ENCODE results near the gene FBXL22. TPM values are rescaled to one million over a fixed set of nuclear protein-coding genes. Genes with fewer than 3 reads are reported as not detected.
A peak's percentile ranks its signal among the peaks of the same experiment; 100 is the strongest.

The FBXL22 gene
- total RNA-seq, 3 donors from 2014 or later (not counting 1 experiment from before 2014, with no cell fraction given) = 0.33 to 2.3 (median 0.65) TPM

- peaks cover 21% of the 10 kb centered on the region for H3K36me3 Mint-ChIP-seq
- no CpG with 5 or more reads among the region's 1 CpG for WGBS (ENCODE audit: insufficient coverage)
- intact Hi-C loops (cut with micrococcal nuclease) = loop anchor here (1.0 kb wide), 1 partner anchor 23 kb away; no protein-coding TSS in a partner anchor
- Histone ChIP-seq H3K9me3 (ENCODE audit: control insufficient read depth, insufficient read depth, low read length) (no peaks in the 10 kb centered on the region), H3K27ac (ENCODE audit: low read length) (no peak overlapping the region), H3K36me3 (ENCODE audit: control insufficient read depth, insufficient read depth, low read length) (peaks cover 70% of the 10 kb centered on the region), H3K4me1 (ENCODE audit: control insufficient read depth, insufficient read depth, low read length) (no peaks in the 10 kb centered on the region), H3K4me3 (ENCODE audit: low read length) (no peak overlapping the region), H3K27me3 (ENCODE audit: control insufficient read depth, insufficient read depth, low read length) (no peaks in the 10 kb centered on the region)
- H3K9me3 Mint-ChIP-seq = no peaks in the 10 kb centered on the region
- DNase-seq (no peak), ATAC-seq (no peak)
- no peaks in the 10 kb centered on the region for H3K27me3 Mint-ChIP-seq (ENCODE audit: low read depth in 2 of 2)
- H3K4me3 Mint-ChIP-seq = no peak overlapping the region
- no peak for TF ChIP-seq CTCF (IDR thresholded peaks at IDR 0.05)
- peaks cover 0 to 6% of the 10 kb centered on the region in 2 donors for H3K4me1 Mint-ChIP-seq
- H3K27ac Mint-ChIP-seq = no peak overlapping the region
Measured at GRCh38 chr15:63575312-63575711, 21.9 kb upstream of the FBXL22 start.

GRCh38 chr15:63576441-63576840 is 20.7 kb upstream of the FBXL22 start:
- no peak overlapping the region for H3K4me3 ChIP-seq (ENCODE audit: low read length)
- peak overlapping the region; percentile 11 to 30 for H3K27ac Mint-ChIP-seq
- 100% methylated on average over 6 of the region's 6 CpGs for WGBS (ENCODE audit: insufficient coverage)
- peaks cover 0 to 6% of the 10 kb centered on the region in 2 donors for H3K4me1 Mint-ChIP-seq
- H3K9me3 ChIP-seq (ENCODE audit: control insufficient read depth, insufficient read depth, low read length) = no peaks in the 10 kb centered on the region
- H3K4me3 Mint-ChIP-seq = no peak overlapping the region
- intact Hi-C loops (cut with micrococcal nuclease) = no loop called here
- H3K27me3 Mint-ChIP-seq (ENCODE audit: low read depth in 2 of 2) = no peaks in the 10 kb centered on the region
- no peak for TF ChIP-seq CTCF (IDR thresholded peaks at IDR 0.05)
- H3K27me3 ChIP-seq (ENCODE audit: control insufficient read depth, insufficient read depth, low read length) = no peaks in the 10 kb centered on the region
- H3K9me3 Mint-ChIP-seq = no peaks in the 10 kb centered on the region
- DNase-seq = no peak
- H3K4me1 ChIP-seq (ENCODE audit: control insufficient read depth, insufficient read depth, low read length) = no peaks in the 10 kb centered on the region
- peaks cover 62% of the 10 kb centered on the region for H3K36me3 ChIP-seq (ENCODE audit: control insufficient read depth, insufficient read depth, low read length)
- peaks cover 13% of the 10 kb centered on the region for H3K36me3 Mint-ChIP-seq
- no peak overlapping the region for H3K27ac ChIP-seq (ENCODE audit: low read length)
- no peak for ATAC-seq

- Mint-ChIP-seq H3K4me1 (peaks cover 6 to 11% of the 10 kb centered on the region in 2 donors), H3K36me3 (peaks cover 18% of the 10 kb centered on the region), H3K27ac (peak overlapping the region; percentile 19 to 47), H3K4me3 (no peak overlapping the region), H3K27me3 (ENCODE audit: low read depth in 2 of 2) (no peaks in the 10 kb centered on the region), H3K9me3 (no peaks in the 10 kb centered on the region)
- intact Hi-C loops (cut with micrococcal nuclease) = no loop called here
- Histone ChIP-seq H3K4me3 (ENCODE audit: low read length) (no peak overlapping the region), H3K9me3 (ENCODE audit: control insufficient read depth, insufficient read depth, low read length) (no peaks in the 10 kb centered on the region), H3K27ac (ENCODE audit: low read length) (no peak overlapping the region), H3K36me3 (ENCODE audit: control insufficient read depth, insufficient read depth, low read length) (peaks cover 41% of the 10 kb centered on the region), H3K4me1 (ENCODE audit: control insufficient read depth, insufficient read depth, low read length) (no peaks in the 10 kb centered on the region), H3K27me3 (ENCODE audit: control insufficient read depth, insufficient read depth, low read length) (no peaks in the 10 kb centered on the region)
- ATAC-seq (no peak), DNase-seq (no peak)
- no peak for TF ChIP-seq CTCF (IDR thresholded peaks at IDR 0.05)
Measured at GRCh38 chr15:63582179-63582578, 15.0 kb upstream of the FBXL22 start.

GRCh38 chr15:63582718-63583426 is 14.3 kb upstream of the FBXL22 start:
- peaks cover 6 to 11% of the 10 kb centered on the region in 2 donors for H3K4me1 Mint-ChIP-seq
- H3K4me3 ChIP-seq (ENCODE audit: low read length) = no peak overlapping the region
- no peaks in the 10 kb centered on the region for H3K9me3 ChIP-seq (ENCODE audit: control insufficient read depth, insufficient read depth, low read length)
- intact Hi-C loops (cut with micrococcal nuclease) = no loop called here
- peaks cover 46% of the 10 kb centered on the region for H3K36me3 ChIP-seq (ENCODE audit: control insufficient read depth, insufficient read depth, low read length)
- H3K27me3 Mint-ChIP-seq (ENCODE audit: low read depth in 2 of 2) = no peaks in the 10 kb centered on the region
- no peaks in the 10 kb centered on the region for H3K9me3 Mint-ChIP-seq
- WGBS (ENCODE audit: insufficient coverage) = 89% methylated on average over 1 of the region's 2 CpGs
- no peak for TF ChIP-seq CTCF (IDR thresholded peaks at IDR 0.05)
- ATAC-seq = peak in 2 of 3 donors; percentile 12 to 17
- no peaks in the 10 kb centered on the region for H3K27me3 ChIP-seq (ENCODE audit: control insufficient read depth, insufficient read depth, low read length)
- H3K27ac ChIP-seq (ENCODE audit: low read length) = no peak overlapping the region
- H3K4me1 ChIP-seq (ENCODE audit: control insufficient read depth, insufficient read depth, low read length) = no peaks in the 10 kb centered on the region
- H3K27ac Mint-ChIP-seq = peak overlapping the region; percentile 27 to 47
- peaks cover 18% of the 10 kb centered on the region for H3K36me3 Mint-ChIP-seq
- no peak for DNase-seq
- H3K4me3 Mint-ChIP-seq = no peak overlapping the region
